HepG2 (cell line): ENCODE measurements around the gene TIMP3. TPM values are rescaled to one million over a fixed set of nuclear protein-coding genes. Genes with fewer than 3 reads are reported as not detected.

ENCODE experiments used
- EEA1 ChIP-seq: sonication (generic); formaldehyde crosslinking; IDR thresholded peaks from 2 replicates; pipeline ENCODE4 v1.5.1; 2020; ENCODE audit warnings: mild to moderate bottlenecking, missing genetic modification reagents, borderline replicate concordance
- ELF3 ChIP-seq: IDR thresholded peaks from 2 replicates; pipeline ENCODE4 v1.6.1; 2016; ENCODE audit warnings: missing genetic modification reagents, missing compliant biosample characterization
- GFI1 ChIP-seq: sonication (generic); formaldehyde crosslinking; IDR thresholded peaks from 2 replicates; pipeline ENCODE4 v1.5.0; 2020; ENCODE audit warnings: missing genetic modification reagents, mild to moderate bottlenecking, borderline replicate concordance
- HNF4A ChIP-seq: sonication (generic); formaldehyde crosslinking; IDR thresholded peaks from 2 replicates; pipeline ENCODE4 v1.4.0; 2020; ENCODE audit warnings: missing genetic modification reagents
- HNF4G ChIP-seq, 2 experiments: sonication (generic) in 1 of 2; formaldehyde crosslinking in 1 of 2; IDR thresholded peaks; 2 replicates each; pipeline versions ENCODE4 v1.4.0 to v1.6.1; 2011 to 2020; ENCODE audit warnings: borderline replicate concordance in 2 of 2, low read depth in 2 of 2, mild to moderate bottlenecking in 2 of 2, low read length in 1 of 2, missing genetic modification reagents in 1 of 2, moderate library complexity in 1 of 2
- KLF12 ChIP-seq: sonication (generic); formaldehyde crosslinking; IDR thresholded peaks from 2 replicates; pipeline ENCODE4 v1.4.0; 2020; ENCODE audit warnings: missing genetic modification reagents, borderline replicate concordance
- PPARG ChIP-seq: conservative IDR thresholded peaks from 2 replicates; pipeline ENCODE4 v1.6.1; 2016; ENCODE audit warnings: missing biosample characterization, missing genetic modification reagents
- REXO4 ChIP-seq: sonication (generic); formaldehyde crosslinking; IDR thresholded peaks from 2 replicates; pipeline ENCODE4 v1.8.0; 2022; ENCODE audit warnings: missing genetic modification reagents, mild to moderate bottlenecking, borderline replicate concordance
- SMC3 ChIP-seq: IDR thresholded peaks from 2 replicates; pipeline ENCODE4 v1.6.1; 2011; ENCODE audit warnings: low read length, improper control_type of control experiment
- SOX6 ChIP-seq, 2 experiments: fragments of 450-650 bp in 1 of 2; sonication (generic) in 1 of 2; formaldehyde crosslinking in 1 of 2; IDR thresholded peaks; 2 replicates each; pipeline versions ENCODE4 v1.4.0 to v1.6.1; 2017 to 2020; ENCODE audit warnings: antibody characterized with exemption in 1 of 2, mild to moderate bottlenecking in 1 of 2, missing genetic modification reagents in 1 of 2
- SPEN ChIP-seq: sonication (generic); formaldehyde crosslinking; IDR thresholded peaks from 2 replicates; pipeline ENCODE4 v1.5.1; 2020; ENCODE audit warnings: low read depth, mild to moderate bottlenecking, missing genetic modification reagents
- ZNF556 ChIP-seq: sonication (generic); formaldehyde crosslinking; IDR thresholded peaks from 2 replicates; pipeline ENCODE4 v1.4.0; 2020; ENCODE audit warnings: mild to moderate bottlenecking, missing genetic modification reagents, borderline replicate concordance
- ZNF567 ChIP-seq: sonication (generic); formaldehyde crosslinking; IDR thresholded peaks from 2 replicates; pipeline ENCODE4 v1.8.1; 2023; ENCODE audit warnings: mild to moderate bottlenecking, missing genetic modification reagents, borderline replicate concordance
- polyA plus RNA-seq, 8 experiments: library from polyadenylated mRNA; depleted of rRNA in 3 of 8; stranded (reverse) in 7 of 8; unstranded in 1 of 8; fragments of >200 nt; fragmentation: Illumina TruSeq in 4 of 8; extraction: Trizol in 4 of 8; gene quantifications; 2 replicates each; pipeline versions ENCODE4 v1.2.1 to v1.2.3, GENCODE V29; 2011 to 2016; ENCODE audit warnings: low read depth in 4 of 8, missing spikeins in 1 of 8, mixed read lengths in 1 of 8; ENCODE audit not compliant: insufficient read depth in 1 of 8
- total RNA-seq, 5 experiments: library from RNA; depleted of rRNA; stranded (reverse); fragments of >200 nt; fragmentation: Illumina TruSeq; extraction: Trizol; gene quantifications; 2 replicates each; pipeline ENCODE4 v1.2.3, GENCODE V29; 2016; ENCODE audit warnings: low read depth in 1 of 5
- TF ChIP-seq, protein P1 (sequence below): sonication (generic); formaldehyde crosslinking; IDR thresholded peaks from 2 replicates; pipeline ENCODE4 v1.8.1; 2022; ENCODE audit warnings: low read depth, mild to moderate bottlenecking, missing genetic modification reagents
- TF ChIP-seq, protein P2 (sequence below): sonication (generic); formaldehyde crosslinking; IDR thresholded peaks from 2 replicates; pipeline ENCODE4 v1.5.0; 2020; ENCODE audit warnings: mild to moderate bottlenecking, missing genetic modification reagents
- TF ChIP-seq, protein P3 (sequence below): sonication (generic); formaldehyde crosslinking; IDR thresholded peaks from 2 replicates; pipeline ENCODE4 v1.4.0; 2020; ENCODE audit warnings: missing genetic modification reagents
- TF ChIP-seq, protein P4 (sequence below): IDR thresholded peaks from 2 replicates; pipeline ENCODE4 v1.6.1; 2012; ENCODE audit warnings: low read length, improper control_type of control experiment

The TIMP3 gene
- total and polyA plus RNA-seq, 2 of the 13 experiments (the other 11 are each of a cell fraction or from before 2014, with no cell fraction given): 57.3 to 86.6 TPM

DNA sequence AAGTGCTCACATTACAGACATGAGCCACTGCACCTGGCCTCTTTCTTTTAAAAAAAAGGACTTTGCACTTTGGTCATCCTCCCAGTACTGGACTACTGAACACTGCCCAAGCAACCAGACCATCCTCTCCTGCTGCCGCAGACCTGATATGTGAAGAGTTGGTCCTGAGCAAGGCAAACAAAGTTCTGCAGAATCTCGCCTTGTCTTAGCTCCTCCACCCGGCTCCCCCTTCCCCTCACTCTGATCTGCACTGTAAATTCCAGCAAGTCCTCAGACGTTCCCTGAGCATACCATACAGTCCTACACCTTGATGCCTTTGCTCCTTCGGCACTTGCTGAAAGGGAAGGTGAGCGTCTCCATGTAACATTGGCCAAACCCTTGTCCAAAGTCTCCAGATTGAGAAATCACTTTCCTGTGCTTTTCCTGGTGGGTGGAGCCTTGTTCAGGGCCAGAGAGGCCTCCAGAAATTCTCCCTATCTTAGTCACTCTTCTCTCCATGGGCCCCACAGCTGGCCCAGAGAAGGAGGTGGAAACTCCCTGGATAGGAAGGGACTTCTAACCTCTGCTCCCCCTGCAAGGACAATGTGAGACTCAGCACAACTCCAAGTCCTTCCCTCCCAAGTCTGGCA, 47.0 kb upstream of the TIMP3 start (continued):
- peak; percentile 84 for TF ChIP-seq HNF4A
- TF ChIP-seq SMC3: peak; percentile 16; the same call in 1 of the 2 replicates
- peak; percentile 90 for TF ChIP-seq ELF3 (CRISPR knock-in tag)
- TF ChIP-seq KLF12: no peak
- TF ChIP-seq HNF4G (IDR thresholded peaks at IDR 0.05; ENCODE audit: borderline replicate concordance, low read depth, low read length): peak; percentile 55
- peak; percentile 72; the same call in 1 of the 2 replicates for TF ChIP-seq HNF4G (CRISPR knock-in tag; IDR thresholded peaks at IDR 0.05; ENCODE audit: borderline replicate concordance, low read depth)
- TF ChIP-seq, protein P1, sequence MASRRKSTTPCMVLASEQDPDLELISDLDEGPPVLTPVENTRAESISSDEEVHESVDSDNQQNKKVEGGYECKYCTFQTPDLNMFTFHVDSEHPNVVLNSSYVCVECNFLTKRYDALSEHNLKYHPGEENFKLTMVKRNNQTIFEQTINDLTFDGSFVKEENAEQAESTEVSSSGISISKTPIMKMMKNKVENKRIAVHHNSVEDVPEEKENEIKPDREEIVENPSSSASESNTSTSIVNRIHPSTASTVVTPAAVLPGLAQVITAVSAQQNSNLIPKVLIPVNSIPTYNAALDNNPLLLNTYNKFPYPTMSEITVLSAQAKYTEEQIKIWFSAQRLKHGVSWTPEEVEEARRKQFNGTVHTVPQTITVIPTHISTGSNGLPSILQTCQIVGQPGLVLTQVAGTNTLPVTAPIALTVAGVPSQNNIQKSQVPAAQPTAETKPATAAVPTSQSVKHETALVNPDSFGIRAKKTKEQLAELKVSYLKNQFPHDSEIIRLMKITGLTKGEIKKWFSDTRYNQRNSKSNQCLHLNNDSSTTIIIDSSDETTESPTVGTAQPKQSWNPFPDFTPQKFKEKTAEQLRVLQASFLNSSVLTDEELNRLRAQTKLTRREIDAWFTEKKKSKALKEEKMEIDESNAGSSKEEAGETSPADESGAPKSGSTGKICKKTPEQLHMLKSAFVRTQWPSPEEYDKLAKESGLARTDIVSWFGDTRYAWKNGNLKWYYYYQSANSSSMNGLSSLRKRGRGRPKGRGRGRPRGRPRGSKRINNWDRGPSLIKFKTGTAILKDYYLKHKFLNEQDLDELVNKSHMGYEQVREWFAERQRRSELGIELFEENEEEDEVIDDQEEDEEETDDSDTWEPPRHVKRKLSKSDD: no peak
- TF ChIP-seq GFI1: no peak
- TF ChIP-seq, protein P2, sequence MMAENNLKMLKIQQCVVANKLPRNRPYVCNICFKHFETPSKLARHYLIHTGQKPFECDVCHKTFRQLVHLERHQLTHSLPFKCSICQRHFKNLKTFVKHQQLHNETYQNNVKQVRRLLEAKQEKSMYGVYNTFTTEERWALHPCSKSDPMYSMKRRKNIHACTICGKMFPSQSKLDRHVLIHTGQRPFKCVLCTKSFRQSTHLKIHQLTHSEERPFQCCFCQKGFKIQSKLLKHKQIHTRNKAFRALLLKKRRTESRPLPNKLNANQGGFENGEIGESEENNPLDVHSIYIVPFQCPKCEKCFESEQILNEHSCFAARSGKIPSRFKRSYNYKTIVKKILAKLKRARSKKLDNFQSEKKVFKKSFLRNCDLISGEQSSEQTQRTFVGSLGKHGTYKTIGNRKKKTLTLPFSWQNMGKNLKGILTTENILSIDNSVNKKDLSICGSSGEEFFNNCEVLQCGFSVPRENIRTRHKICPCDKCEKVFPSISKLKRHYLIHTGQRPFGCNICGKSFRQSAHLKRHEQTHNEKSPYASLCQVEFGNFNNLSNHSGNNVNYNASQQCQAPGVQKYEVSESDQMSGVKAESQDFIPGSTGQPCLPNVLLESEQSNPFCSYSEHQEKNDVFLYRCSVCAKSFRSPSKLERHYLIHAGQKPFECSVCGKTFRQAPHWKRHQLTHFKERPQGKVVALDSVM: peak; percentile 40; the same call in 1 of the 2 replicates
- TF ChIP-seq PPARG (CRISPR knock-in tag): no peak
- no peak for TF ChIP-seq EEA1 (CRISPR knock-in tag)
- TF ChIP-seq ZNF556 (CRISPR knock-in tag): peak; percentile 30; the same call in 1 of the 2 replicates
- no peak for TF ChIP-seq SOX6 (IDR thresholded peaks at IDR 0.05)
- peak; percentile 71 for TF ChIP-seq SOX6 (CRISPR knock-in tag; IDR thresholded peaks at IDR 0.05)
- TF ChIP-seq SPEN (CRISPR knock-in tag): peak; percentile 55; the same call in 1 of the 2 replicates
- no peak for TF ChIP-seq ZNF567 (CRISPR knock-in tag)
- TF ChIP-seq, protein P3, sequence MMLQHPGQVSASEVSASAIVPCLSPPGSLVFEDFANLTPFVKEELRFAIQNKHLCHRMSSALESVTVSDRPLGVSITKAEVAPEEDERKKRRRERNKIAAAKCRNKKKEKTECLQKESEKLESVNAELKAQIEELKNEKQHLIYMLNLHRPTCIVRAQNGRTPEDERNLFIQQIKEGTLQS (CRISPR knock-in tag): peak; percentile 89
- no peak for TF ChIP-seq REXO4 (CRISPR knock-in tag)
- TF ChIP-seq, protein P4, sequence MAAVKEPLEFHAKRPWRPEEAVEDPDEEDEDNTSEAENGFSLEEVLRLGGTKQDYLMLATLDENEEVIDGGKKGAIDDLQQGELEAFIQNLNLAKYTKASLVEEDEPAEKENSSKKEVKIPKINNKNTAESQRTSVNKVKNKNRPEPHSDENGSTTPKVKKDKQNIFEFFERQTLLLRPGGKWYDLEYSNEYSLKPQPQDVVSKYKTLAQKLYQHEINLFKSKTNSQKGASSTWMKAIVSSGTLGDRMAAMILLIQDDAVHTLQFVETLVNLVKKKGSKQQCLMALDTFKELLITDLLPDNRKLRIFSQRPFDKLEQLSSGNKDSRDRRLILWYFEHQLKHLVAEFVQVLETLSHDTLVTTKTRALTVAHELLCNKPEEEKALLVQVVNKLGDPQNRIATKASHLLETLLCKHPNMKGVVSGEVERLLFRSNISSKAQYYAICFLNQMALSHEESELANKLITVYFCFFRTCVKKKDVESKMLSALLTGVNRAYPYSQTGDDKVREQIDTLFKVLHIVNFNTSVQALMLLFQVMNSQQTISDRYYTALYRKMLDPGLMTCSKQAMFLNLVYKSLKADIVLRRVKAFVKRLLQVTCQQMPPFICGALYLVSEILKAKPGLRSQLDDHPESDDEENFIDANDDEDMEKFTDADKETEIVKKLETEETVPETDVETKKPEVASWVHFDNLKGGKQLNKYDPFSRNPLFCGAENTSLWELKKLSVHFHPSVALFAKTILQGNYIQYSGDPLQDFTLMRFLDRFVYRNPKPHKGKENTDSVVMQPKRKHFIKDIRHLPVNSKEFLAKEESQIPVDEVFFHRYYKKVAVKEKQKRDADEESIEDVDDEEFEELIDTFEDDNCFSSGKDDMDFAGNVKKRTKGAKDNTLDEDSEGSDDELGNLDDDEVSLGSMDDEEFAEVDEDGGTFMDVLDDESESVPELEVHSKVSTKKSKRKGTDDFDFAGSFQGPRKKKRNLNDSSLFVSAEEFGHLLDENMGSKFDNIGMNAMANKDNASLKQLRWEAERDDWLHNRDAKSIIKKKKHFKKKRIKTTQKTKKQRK: no peak
